Left cardiac atrium (tissue), 4 donors: ENCODE data around the gene PCNX2. TPM values are rescaled to one million over a fixed set of nuclear protein-coding genes. Genes with fewer than 3 reads are reported as not detected.
"Not testable (repeated sequence)": the region's sequence is repeated elsewhere in the genome, so short reads cannot be mapped to it uniquely, and the experiment has no call there.

Experiments
- ATAC-seq, 2 donors: fragments of 200-7000 bp; cut with Tn5 transposase; one replicate each; pipeline ENCODE4 v1.9.1; 2020; ENCODE audit warnings: mild to moderate bottlenecking in 2 of 2, moderate library complexity in 2 of 2
- DNase-seq: peaks from one replicate; pipeline ENCODE4 v3.0.0-alpha.2; 2020
- intact Hi-C, 2 donors: fragments of 100-400 bp; cut with DNase I; formaldehyde crosslinking; loops; one replicate each; pipeline versions ENCODE4 v1.14.1 to v1.15.1; 2022 to 2023
- total RNA-seq, 2 donors: library from RNA; stranded (reverse); fragmentation: NEBNext Ultra II Directional; extraction: Animal tissue kit (Norgen Biotek cat#: 25700); gene quantifications; one replicate each; pipeline ENCODE4 v1.2.1, GENCODE V29; 2021
- donor health status: DM: no; HTN: yes; CAD: no.
- donor health status: DM: no; HTN: yes; CAD: no; lungs with severe emphysema.
- donor health status: DM: yes; HTN: yes; CAD: no.
- donor health status: Dilated cardiomyopathy.

PCNX2 gene
- total RNA-seq, 2 donors from 2014 or later = 3.2 to 4.2 TPM

DNA sequence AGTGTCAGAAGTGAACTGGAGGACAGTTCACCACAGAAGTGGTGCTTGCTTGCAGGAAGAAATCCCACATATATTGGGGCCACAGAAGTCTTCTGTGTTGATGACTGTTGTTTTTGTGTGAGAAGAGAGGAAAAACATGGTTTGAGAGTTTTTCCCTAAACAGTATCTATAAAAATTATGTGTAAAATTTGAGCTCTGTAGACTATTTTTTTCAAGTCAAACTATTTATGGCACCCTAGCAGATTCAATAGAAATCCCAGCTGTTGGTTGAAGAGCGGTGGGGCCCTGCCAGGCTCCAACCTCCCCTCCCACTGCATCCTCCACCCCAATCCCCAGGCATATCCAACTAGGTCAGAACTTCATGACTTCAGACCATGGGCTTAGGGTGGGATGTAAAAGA, 283.5 kb downstream of the PCNX2 start:
- ATAC-seq (no peak), DNase-seq (no peak)
- intact Hi-C loops = no loop called here

DNA sequence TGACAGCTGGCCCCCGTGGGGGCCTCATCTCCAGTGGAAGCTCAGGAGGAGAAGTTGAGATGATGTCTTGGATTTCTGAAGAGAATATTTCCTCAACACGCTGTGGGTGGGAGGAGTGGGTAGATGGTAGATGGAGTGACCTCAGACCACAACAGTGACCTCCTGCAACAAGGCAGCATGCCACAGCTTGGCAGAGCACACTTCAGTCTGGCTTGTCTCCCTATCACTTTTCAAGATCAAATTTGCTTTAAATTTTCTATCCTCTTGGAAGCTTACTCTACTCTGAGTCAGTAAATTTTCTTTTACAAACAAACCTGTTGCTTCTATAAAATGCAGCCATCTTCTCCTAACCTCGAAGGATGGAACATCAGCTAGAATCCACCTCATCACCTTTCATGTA, 285.4 kb downstream of the PCNX2 start:
- ATAC-seq = no peak
- intact Hi-C loops = no loop called here
- DNase-seq = no peak

DNA sequence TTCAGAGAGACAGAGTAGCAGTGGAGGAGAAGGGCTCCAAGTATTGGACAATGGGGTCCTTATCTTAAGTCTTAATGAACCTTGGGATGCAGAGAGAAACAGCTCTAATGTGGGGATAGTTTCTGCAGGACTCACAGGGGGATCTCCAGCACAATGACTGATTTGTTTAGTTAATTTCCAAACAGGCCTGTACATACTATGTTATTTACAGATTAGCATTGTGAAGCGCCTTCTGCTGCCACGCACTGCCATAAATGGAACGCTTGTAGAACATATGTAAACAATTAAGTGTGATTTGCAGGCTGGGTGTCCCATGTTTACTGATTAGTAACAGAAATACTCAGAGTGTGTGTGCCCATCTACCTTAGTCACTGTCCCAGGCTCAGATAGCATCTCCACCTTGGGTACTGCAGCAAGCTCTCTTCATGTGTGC, 289.0 kb downstream of the PCNX2 start:
- DNase-seq (no peak), ATAC-seq (no peak)
- intact Hi-C loops = no loop called here

DNA sequence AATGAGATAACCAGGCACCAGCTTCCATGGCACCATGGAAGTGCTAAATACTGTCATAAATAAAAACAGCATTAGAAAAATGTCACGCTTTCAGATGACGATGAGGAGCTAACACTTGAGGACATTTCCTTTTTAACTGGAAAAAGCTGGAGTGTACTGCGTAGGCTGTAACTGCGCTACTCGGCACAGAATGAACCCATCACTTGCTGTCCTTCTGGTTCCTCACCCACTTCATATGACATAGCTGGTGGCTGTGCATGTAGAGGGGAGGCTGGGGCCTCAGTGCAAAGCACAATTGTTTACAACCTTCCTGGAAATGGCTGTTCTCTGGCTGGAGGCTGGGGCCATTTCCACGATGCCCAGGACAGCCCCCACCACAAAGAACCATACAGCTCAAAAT, 289.4 kb downstream of the PCNX2 start:
- ATAC-seq = no peak
- no peak for DNase-seq

DNA sequence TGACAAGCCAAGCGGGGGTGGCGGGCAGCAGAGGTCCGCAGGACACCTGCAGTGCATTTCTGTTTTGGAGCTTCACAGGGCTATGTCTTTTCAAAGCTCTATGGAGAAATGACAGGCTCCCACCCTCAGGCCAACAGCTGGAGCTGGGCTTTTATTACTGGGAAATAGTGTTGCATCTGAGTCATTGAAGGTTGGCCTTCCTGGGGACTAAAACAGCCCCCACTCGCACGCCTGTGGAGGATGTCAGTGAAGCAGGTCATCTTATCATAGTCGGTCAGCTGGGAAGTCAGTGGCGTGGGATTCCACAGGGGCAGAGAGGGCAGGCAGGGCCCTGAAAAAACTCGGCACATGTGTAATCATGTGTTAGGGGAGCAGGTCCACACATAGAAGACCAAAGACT, 289.8 kb downstream of the PCNX2 start:
- ATAC-seq (no peak), DNase-seq (no peak)
- intact Hi-C loops = no loop called here

More for the DNA sequence above, 289.4 kb downstream of the PCNX2 start:
- intact Hi-C loops = no loop called here

- DNase-seq = no peak
- intact Hi-C loops = no loop called here
- ATAC-seq = no peak
These were observed 290.4 kb downstream of the PCNX2 start for GRCh38 chr1:233005156-233005555.

GRCh38 chr1:233004451-233004850, 291.1 kb downstream of the PCNX2 start:
- no peak for DNase-seq
- intact Hi-C loops = no loop called here
- ATAC-seq = no peak

DNA sequence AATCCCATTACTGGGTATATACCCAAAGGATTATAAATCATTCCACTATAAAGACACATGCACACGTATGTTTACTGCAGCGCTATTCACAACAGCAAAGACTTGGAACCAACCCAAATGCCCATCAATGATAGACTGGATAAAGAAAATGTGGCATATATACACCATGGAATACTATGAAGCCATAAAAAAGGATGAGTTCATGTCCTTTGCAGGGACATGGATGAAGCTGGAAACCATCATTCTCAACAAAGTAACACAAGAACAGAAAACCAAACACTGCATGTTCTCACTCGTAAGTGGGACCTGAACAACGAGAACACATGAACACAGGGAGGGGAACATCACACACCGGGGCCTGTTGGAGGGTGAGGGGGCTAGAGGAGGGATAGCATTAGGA, 291.9 kb downstream of the PCNX2 start:
- DNase-seq, ATAC-seq, intact Hi-C loops: not testable (repeated sequence)

DNA sequence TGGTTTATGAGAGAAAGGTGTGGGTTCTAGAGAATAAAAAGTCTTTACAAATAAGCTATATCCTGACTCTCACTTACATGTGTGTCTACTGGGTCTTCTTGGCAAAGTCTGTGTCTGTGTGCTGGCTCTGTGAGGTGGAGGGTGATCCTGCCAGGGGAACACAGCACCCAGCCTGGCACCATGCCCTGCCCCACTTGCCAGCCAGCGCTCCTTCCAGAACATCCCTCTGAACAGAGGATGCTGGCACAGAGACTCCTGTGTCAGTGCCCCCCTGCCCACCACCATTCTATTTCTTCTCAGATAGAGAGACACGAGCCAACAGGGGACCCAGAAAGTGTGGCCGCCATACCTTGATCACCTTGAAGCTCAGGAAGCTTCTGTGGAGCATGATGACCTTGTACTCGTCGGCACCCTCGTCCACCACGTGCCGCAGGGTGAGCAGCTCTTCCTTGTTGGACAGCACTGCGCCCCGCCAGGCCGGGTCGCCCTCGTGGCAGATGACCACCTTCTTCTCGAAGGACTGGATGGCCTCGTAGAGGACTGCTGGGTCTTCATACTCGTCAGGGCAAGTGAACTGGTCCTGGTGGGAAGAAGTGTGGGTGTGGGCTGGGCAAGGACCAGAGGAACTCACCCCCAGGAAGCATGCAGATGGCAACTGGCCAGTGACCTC, 295.4 kb downstream of the PCNX2 start:
- DNase-seq (no peak), ATAC-seq (peak; percentile 56 to 81)
- intact Hi-C loops = no loop called here

GRCh38 chr1:232998646-232999045, 296.9 kb downstream of the PCNX2 start:
- no peak for DNase-seq
- ATAC-seq = no peak
- intact Hi-C loops = no loop called here

DNA sequence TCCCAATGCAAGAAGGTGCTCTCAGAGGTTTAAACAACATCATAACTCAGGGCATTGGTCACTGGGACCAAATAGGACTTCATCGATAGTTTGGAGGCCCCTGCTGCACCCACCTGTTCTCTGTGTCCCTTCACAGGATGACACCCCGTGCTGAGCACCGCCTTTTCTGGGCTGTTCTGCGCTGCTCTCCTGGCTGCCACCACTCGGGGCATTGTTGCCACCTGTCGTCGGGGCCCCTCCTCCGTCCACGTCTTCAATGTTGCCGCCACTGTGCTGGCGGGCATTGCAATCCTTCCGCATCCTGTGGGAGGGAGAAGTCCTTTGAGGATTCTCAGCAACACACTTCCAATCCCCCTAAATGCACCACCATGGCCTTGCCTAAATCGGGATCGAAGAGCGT, 297.4 kb downstream of the PCNX2 start:
- ATAC-seq (no peak), DNase-seq (no peak)
- intact Hi-C loops = no loop called here

- intact Hi-C loops = no loop called here
- no peak for DNase-seq
- ATAC-seq = no peak
These were observed 299.4 kb downstream of the PCNX2 start for GRCh38 chr1:232996143-232996542.

GRCh38 chr1:232995189-232995588, 300.3 kb downstream of the PCNX2 start:
- no peak for DNase-seq
- intact Hi-C loops = no loop called here
- no peak for ATAC-seq

- DNase-seq (no peak), ATAC-seq (no peak)
- intact Hi-C loops = no loop called here
These were observed 302.0 kb downstream of the PCNX2 start for GRCh38 chr1:232993555-232993954.

- intact Hi-C loops = no loop called here
These were observed 303.3 kb downstream of the PCNX2 start for GRCh38 chr1:232992227-232992626.

GRCh38 chr1:232991238-232991637, 304.3 kb downstream of the PCNX2 start:
- no peak for ATAC-seq
- intact Hi-C loops = no loop called here
- no peak for DNase-seq

More at GRCh38 chr1:232992227-232992626, 303.3 kb downstream of the PCNX2 start:
- ATAC-seq = peak; percentile 75 to 78
- DNase-seq = no peak

DNA sequence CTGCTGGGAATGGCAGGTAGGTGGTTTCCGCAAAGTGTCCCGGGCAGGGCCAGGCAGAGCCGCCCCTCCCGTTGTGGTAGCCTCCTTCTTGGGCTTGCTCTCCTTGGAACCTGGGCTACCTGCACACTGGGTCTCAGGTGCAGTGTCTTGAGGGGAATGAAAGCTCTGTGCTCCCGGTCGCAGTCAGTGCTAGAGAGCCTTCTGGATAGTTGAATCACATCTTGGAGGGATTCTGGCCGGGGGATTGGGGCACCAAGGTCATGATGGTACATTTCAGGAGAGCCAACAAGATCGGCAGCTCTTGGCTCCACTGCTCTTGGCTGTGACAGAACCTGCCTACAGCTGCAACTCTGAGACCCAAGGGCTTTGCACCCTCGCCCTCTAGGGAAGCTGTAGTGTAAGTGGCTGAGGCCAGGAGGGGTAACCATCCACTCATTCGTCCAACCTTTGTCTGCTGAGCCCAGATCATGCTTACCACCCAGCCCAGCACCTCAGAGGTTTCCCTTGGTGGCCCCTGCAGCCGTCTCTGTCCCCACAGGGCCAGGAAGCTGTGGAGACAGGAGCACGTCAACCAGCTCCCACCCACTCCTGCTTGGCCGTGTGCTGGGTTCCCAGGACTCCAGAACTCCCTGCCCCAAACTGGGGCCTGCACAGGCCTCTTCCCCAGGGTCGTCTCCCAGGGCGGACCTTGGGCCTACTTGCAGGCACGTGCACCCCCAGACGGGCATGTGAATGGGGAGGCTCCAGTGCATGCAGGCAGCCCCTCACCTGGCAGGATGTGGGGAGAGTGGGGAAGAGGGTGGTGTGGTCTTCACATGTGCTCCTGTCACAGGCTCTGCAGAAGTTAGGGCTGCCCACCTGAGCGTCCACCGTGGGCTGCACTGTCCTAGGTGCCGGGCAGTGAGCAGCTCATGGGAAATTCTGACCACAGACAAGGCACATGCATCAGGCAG, 305.1 kb downstream of the PCNX2 start:
- DNase-seq (no peak), ATAC-seq (no peak)
- intact Hi-C loops = no loop called here

- intact Hi-C loops = no loop called here
These were observed 306.9 kb downstream of the PCNX2 start for GRCh38 chr1:232988572-232989040.

GRCh38 chr1:232987774-232988140, 307.8 kb downstream of the PCNX2 start:
- ATAC-seq = no peak
- no peak for DNase-seq
- intact Hi-C loops = no loop called here

More at GRCh38 chr1:232988572-232989040, 306.9 kb downstream of the PCNX2 start:
- no peak for ATAC-seq
- DNase-seq = no peak

DNA sequence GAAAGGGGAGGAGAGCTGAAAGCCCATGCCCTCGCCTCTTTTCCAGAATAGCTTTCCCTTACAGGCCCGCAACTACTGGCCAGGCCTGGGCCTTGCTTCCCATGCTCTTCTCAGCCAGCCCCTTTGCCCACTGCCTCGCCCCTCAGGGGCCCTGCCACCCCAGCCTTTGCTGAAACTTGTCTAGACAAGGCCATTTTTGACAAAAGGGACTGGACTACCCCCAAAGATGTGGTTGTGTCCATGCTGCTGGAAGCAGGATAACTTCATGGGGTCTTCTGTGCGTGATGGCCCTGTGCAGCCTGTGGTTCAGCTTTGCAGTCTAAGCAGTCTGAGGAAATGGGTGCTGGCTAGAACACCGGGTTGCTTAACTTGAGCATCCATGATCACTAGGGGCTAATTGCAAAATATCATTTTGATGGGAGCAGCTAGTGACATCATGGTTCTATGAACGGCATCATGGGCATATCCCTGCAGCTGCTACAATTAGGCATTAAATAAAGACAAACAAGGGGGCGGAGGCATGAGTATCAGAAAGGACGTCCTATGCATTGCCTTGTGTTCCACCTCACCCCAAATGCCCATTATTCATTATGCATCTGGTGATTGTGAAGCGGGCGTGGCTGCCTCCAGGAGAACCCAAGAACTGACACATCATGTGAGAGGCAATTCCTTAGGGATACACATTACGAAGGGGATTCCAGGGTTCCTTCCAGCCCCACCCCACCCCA, 308.3 kb downstream of the PCNX2 start:
- intact Hi-C loops = no loop called here
- ATAC-seq = no peak
- no peak for DNase-seq
